Smooth muscle cell (in vitro differentiated cells): ENCODE results near the gene PHEX. TPM values are rescaled to one million over a fixed set of nuclear protein-coding genes. Genes with fewer than 3 reads are reported as not detected.

ENCODE experiments used
- DNase-seq: peaks from one replicate; lab custom pipeline; 2025; ENCODE audit not compliant: unreplicated experiment; lab: John Stamatoyannopoulos, UW
- H2AFZ ChIP-seq: fragments of 200-600 bp; sonication (generic); 2 replicates; pipeline ENCODE4 v1.6.0; 2016; ENCODE audit warnings: antibody characterized with exemption, low read depth, mild to moderate bottlenecking
- H3F3A ChIP-seq: fragments of 200-600 bp; sonication (generic); 2 replicates; pipeline ENCODE4 v1.6.0; 2017; ENCODE audit warnings: antibody characterized with exemption, low read depth
- H3K27ac ChIP-seq: fragments of 200-600 bp; sonication (generic); 2 replicates; pipeline ENCODE4 v1.5.1; 2016; ENCODE audit warnings: low read depth, mild to moderate bottlenecking
- H3K27me3 ChIP-seq: fragments of 200-600 bp; sonication (generic); 2 replicates; pipeline ENCODE4 v1.6.1; 2016; ENCODE audit warnings: low read depth, mild to moderate bottlenecking
- H3K36me3 ChIP-seq: fragments of 200-600 bp; sonication (generic); 2 replicates; pipeline ENCODE4 v1.5.1; 2016; ENCODE audit warnings: low read depth
- H3K4me1 ChIP-seq: fragments of 200-600 bp; sonication (generic); 2 replicates; pipeline ENCODE4 v1.5.1; 2016; ENCODE audit warnings: low read depth
- H3K4me2 ChIP-seq: fragments of 200-600 bp; sonication (generic); 2 replicates; pipeline ENCODE4 v1.6.0; 2016; ENCODE audit warnings: mild to moderate bottlenecking
- H3K4me3 ChIP-seq: fragments of 200-600 bp; sonication (generic); 2 replicates; pipeline ENCODE4 v1.5.1; 2016; ENCODE audit warnings: mild to moderate bottlenecking
- H3K79me2 ChIP-seq: fragments of 200-600 bp; sonication (generic); 2 replicates; pipeline ENCODE4 v1.6.0; 2016; ENCODE audit warnings: low read depth, mild to moderate bottlenecking
- H3K9ac ChIP-seq: fragments of 200-600 bp; sonication (generic); 2 replicates; pipeline ENCODE4 v1.6.0; 2016; ENCODE audit warnings: low read depth
- H3K9me3 ChIP-seq: fragments of 200-600 bp; sonication (generic); replicated peaks from 2 replicates; pipeline ENCODE4 v1.5.1; 2016; ENCODE audit warnings: low read depth
- H4K20me1 ChIP-seq: fragments of 200-600 bp; sonication (generic); 2 replicates; pipeline ENCODE4 v1.6.0; 2016; ENCODE audit warnings: low read depth
- WGBS: methylation state at CpG from one replicate; pipeline ENCODE4 v1.1.7; 2016; ENCODE audit warnings: low lambda C conversion rate; 5-methylcytosine and 5-hydroxymethylcytosine counted together
- polyA plus RNA-seq: library from polyadenylated mRNA; unstranded; fragments of >200 nt; fragmentation: Nextera tagmentation; extraction: Ambion mirVana; gene quantifications from 2 replicates; pipeline ENCODE4 v1.2.1, GENCODE V29; 2016
- total RNA-seq: library from RNA; depleted of rRNA; stranded (reverse); fragments of >200 nt; gene quantifications from 2 replicates; pipeline ENCODE4 v1.2.3, GENCODE V29; 2014
- TF ChIP-seq, protein P1 (sequence below): fragments of 200-600 bp; sonication (generic); IDR thresholded peaks from 2 replicates; pipeline ENCODE4 v1.5.1; 2017; ENCODE audit warnings: borderline replicate concordance, mild to moderate bottlenecking, antibody characterized with exemption; ENCODE audit not compliant: insufficient read depth, poor library complexity, severe bottlenecking

PHEX gene
- total and polyA plus RNA-seq, 2 experiments from 2014 or later = not detected

DNA sequence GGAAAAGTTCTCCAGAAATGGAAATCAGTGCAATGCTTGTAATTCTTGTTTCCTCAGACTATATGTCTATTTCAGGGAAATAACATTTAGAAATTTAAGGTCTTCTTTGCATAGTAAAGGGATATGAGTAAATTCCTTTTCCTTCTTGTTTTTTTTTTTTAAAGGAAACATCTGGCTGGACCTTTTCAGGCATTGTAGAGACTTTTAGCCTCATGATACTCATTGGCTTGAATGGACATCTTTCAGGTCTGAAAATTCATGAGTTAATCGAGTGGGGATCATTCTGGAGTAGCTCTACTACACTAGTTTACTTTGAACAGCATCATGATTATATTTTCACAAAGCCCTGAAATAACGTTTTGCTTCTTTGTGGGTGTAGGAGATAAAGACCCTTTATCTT, 152.0 kb downstream of the PHEX start:
- WGBS = 59% methylated on average over 2 of the region's 2 CpGs
- Histone ChIP-seq H3F3A (no peaks in the 10 kb centered on the region), H3K27me3 (no peaks in the 10 kb centered on the region), H3K36me3 (no peaks in the 10 kb centered on the region), H3K9ac (no peak overlapping the region), H3K79me2 (no peaks in the 10 kb centered on the region), H3K27ac (no peak overlapping the region), H2AFZ (no peak overlapping the region), H3K9me3 (no peaks in the 10 kb centered on the region), H3K4me2 (no peak overlapping the region), H4K20me1 (no peaks in the 10 kb centered on the region), H3K4me3 (no peak overlapping the region), H3K4me1 (no peaks in the 10 kb centered on the region)
- DNase-seq = no peak
- TF ChIP-seq, protein P1, sequence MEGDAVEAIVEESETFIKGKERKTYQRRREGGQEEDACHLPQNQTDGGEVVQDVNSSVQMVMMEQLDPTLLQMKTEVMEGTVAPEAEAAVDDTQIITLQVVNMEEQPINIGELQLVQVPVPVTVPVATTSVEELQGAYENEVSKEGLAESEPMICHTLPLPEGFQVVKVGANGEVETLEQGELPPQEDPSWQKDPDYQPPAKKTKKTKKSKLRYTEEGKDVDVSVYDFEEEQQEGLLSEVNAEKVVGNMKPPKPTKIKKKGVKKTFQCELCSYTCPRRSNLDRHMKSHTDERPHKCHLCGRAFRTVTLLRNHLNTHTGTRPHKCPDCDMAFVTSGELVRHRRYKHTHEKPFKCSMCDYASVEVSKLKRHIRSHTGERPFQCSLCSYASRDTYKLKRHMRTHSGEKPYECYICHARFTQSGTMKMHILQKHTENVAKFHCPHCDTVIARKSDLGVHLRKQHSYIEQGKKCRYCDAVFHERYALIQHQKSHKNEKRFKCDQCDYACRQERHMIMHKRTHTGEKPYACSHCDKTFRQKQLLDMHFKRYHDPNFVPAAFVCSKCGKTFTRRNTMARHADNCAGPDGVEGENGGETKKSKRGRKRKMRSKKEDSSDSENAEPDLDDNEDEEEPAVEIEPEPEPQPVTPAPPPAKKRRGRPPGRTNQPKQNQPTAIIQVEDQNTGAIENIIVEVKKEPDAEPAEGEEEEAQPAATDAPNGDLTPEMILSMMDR = no peak

DNA sequence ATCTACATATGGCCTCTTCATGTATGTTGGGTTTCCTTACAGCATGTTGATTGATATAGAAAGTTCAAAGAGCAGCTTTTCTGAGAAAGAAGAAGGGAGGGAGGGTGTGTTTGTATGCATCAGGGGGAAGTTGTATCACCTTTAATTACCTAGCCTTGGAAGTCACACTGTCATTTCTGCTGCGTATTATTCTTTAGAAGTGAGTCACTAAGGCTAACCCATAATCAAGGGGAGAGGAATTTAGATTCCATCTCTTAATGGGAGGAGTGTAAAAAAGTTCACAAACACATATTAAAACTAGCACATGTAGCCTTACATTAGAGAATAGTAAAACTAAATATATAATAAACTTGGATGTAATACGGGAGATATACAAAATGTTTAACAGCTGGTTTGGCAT, 154.0 kb downstream of the PHEX start:
- Histone ChIP-seq H3K36me3 (no peaks in the 10 kb centered on the region), H4K20me1 (no peaks in the 10 kb centered on the region), H3K9me3 (no peaks in the 10 kb centered on the region), H3K27ac (no peak overlapping the region), H3K27me3 (no peaks in the 10 kb centered on the region), H3K4me3 (no peak overlapping the region), H3K9ac (no peak overlapping the region), H3K79me2 (no peaks in the 10 kb centered on the region), H3K4me2 (no peak overlapping the region), H3F3A (no peaks in the 10 kb centered on the region), H2AFZ (no peak overlapping the region), H3K4me1 (no peaks in the 10 kb centered on the region)
- TF ChIP-seq, protein P1 = no peak
- WGBS = 95% methylated on average over 2 of the region's 2 CpGs
- no peak for DNase-seq

DNA sequence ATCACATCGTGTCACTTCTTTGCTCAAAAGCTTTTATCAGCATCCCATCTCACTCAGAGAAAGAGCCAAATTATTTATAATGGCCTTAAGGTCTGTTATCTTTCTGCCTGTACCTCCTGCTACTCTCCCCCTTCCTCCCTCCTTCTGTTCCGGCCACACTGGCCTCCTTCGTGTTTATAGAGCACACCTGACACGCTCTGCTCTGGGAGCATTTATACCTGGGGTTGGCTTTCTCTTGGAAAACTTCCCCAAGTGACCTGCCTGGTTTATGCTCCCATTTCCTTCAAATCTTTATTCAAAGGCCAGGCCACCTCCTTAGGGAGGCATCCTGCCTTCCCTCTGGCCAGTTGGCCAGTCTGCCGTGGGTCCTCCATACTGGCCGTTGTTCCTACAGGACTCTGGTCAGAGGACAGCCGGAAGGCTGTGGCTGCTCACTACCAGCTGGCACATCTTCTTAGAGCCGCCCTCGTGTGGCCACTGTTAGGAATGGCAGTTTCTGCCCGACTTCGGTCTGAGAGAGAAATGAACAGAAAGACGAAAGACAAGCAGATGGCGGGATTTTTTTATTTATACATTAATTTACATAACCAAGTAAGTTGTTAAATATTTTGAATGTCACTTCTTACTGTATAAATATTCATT, 160.4 kb downstream of the PHEX start:
- no peak overlapping the region for H3K4me2 ChIP-seq
- TF ChIP-seq, protein P1 = peak; percentile 61
- peak; percentile 1 for DNase-seq
- H3K27ac ChIP-seq = no peak overlapping the region
- H3K27me3 ChIP-seq = no peaks in the 10 kb centered on the region
- no peaks in the 10 kb centered on the region for H3K4me1 ChIP-seq
- no peak overlapping the region for H3K4me3 ChIP-seq
- no peaks in the 10 kb centered on the region for H4K20me1 ChIP-seq
- H2AFZ ChIP-seq = no peak overlapping the region
- no peaks in the 10 kb centered on the region for H3K36me3 ChIP-seq
- 46% methylated on average over 13 of the region's 13 CpGs for WGBS
- H3K9ac ChIP-seq = no peak overlapping the region
- no peaks in the 10 kb centered on the region for H3F3A ChIP-seq
- no peaks in the 10 kb centered on the region for H3K9me3 ChIP-seq
- no peaks in the 10 kb centered on the region for H3K79me2 ChIP-seq
